NCI-H187 treated with DMSO at 0.1 percent for 48 hours (cell line): ENCODE results near the gene C1orf226.

Source experiments
- DNase-seq: peaks from one replicate; lab custom pipeline; 2025; lab: John Stamatoyannopoulos, UW

Gene C1orf226

DNA sequence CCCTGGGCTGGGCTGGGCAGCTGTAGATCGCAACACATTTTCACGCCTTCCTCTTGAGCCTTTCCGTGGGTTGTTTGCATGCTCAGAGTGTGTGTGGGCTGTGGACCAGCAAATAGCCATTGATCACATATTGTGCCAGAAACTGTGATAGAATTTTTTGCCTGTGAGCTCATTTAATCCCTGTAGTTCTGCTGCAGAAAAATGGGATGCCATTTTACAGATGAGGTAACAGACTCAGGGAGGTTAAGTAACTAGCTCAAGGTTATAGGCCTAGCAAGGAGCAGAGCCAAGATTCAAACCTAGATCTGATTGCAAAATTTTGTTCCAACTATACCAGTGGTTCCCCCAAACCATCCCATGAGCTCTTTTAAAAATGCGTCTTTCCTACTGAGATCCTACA is 15.4 kb upstream of the C1orf226 start:
- no peak for DNase-seq

GRCh38 chr1:162366671-162367070 is 14.9 kb upstream of the C1orf226 start:
- no peak for DNase-seq

GRCh38 chr1:162367073-162367472 is 14.5 kb upstream of the C1orf226 start:
- DNase-seq, result no peak

GRCh38 chr1:162367772-162368171 is 13.8 kb upstream of the C1orf226 start:
- DNase-seq, result no peak

DNA sequence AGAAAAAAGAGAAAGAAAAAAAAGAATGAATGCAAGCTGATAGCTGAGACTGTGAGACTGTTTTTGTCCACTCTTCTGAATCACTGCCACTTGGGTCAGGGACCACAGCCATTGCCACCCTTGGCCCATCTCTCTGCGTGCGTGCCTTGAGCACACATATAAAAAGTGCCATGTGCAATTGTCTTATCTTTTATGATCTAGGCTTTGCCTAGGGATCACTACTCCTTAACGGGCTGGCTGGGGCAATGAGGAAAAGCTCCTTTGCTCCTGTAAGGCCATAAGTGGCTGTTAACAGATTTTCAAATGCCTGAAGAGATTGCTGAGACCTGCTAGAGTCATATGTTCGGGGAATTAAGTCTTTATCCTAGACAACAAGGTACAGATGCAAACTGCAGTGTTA is 13.1 kb upstream of the C1orf226 start:
- DNase-seq, result no peak

GRCh38 chr1:162369571-162369970 is 12.0 kb upstream of the C1orf226 start:
- no peak for DNase-seq

GRCh38 chr1:162370161-162370560 is 11.4 kb upstream of the C1orf226 start:
- DNase-seq, result peak; percentile 73

DNA sequence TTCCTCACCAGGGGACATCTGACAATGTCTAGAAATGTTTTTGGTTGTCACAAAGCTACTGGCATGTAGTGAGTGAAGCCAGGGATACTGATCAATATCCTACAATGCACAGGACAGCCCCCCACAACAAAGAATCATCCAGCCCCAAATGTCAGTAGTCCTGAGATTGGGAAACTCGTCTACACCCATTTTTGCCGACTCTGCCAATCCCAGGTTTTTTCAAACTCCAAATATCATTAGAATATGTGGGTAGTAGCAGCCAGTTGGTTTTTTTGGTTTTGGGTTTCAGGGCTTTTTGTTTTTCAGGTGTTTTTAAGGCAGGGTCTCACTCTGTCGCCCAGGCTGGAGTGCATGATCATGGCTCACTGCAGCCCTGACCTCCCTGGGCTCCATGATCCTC is 10.8 kb upstream of the C1orf226 start:
- DNase-seq, result no peak

DNA sequence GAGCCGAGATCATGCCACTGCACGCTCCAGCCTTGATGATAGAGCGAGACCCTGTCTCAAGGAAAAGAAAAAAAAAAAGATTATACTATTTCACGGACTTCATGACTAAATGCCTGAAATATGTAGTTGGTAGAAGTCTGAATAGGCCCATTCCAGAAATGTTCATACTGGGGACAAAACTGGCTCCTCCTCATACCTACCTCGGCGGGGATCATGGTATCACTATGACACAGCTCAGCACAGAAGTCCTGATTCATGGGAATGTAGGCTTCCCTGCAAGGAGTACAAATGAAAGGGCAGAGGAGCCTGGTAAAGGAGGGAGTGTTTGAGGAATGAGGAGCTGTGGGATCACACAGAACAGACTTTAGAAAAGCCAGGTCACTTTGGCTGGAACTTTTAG is 9.9 kb upstream of the C1orf226 start:
- DNase-seq, result no peak

DNA sequence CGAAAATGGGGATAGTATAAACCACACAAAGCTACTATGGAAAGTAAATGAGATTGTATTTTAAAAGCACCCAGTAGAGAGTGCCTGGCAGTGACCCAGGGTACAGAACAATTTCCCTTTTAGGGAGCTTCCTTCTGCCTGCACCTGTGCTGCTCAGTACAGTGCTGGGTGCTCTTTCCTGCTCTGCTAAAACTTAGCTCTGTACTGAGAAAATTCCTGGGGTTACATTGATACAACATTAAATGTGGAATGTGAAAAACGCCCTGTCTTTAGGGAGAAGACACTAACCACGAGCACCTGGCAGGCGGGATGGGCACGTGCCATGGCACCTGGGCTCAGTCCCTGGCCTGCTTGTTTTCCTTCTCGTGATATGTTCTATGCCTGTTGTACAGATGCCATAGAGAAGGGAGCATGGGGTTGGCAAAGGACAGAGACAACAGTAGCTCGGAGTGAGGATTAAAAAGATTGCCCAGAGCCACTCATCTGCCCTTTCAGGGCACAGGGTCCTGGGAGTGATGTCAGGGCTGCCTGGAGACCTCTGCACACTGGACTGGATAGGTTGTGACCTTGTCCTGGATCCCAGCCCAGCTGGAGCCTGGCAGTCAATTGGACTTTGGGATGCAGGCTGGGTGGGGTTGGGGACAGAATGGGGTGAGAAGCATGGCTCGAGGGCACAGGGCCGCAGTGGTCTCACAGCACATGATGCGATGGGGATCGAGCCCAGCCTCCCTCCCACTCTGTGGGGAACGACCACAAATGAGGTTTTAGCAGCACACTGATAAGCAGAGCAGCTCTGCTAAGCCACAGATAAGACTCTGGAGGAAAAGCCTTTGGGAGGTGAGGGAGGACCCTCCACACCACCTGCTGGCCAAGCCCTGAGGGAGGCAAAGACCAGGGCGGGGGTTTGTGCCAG is 9.1 kb upstream of the C1orf226 start:
- DNase-seq, result no peak

- no peak for DNase-seq
Measured at GRCh38 chr1:162373072-162373427, 8.5 kb upstream of the C1orf226 start.

GRCh38 chr1:162373541-162374260 is 7.8 kb upstream of the C1orf226 start:
- DNase-seq, result no peak

DNA sequence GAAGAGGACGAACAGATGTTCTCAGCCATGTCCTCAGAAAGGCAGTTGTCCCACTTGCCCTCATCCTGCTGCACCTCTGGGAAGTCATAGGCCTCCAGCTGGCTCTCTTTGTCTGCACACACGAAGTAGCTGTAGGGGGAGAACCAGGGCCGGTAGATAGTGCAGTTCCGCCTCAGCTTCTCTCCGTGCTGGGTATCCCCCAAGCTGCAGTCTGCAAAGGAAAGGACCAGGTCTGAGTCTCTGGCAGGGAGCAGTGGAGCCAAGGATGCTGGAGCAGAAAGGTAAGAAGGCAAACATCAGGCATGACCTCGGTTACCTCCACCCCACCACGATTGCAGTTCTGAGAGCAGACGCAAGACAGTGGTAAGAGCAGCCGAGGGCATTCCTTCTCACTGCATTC is 7.1 kb upstream of the C1orf226 start:
- DNase-seq, result no peak

DNA sequence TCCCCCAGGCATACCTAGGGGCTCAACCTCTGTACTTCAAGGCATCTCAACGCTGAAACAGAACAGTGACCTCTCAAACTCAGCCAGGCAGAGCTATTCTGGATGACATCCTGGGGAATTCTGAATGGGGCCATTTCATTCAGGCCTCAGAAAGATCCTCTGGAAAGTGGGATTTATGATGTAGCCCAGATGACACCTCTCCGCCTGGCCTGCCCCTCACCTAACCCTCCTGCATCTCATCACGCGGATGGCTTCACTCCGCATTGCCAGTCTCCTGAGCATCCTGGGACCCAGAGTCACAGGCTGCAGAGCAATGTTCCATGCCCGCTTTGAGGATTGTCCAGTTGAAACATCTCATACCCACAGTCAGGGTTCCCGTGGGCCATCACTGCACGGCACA is 6.1 kb upstream of the C1orf226 start:
- DNase-seq, result no peak

DNA sequence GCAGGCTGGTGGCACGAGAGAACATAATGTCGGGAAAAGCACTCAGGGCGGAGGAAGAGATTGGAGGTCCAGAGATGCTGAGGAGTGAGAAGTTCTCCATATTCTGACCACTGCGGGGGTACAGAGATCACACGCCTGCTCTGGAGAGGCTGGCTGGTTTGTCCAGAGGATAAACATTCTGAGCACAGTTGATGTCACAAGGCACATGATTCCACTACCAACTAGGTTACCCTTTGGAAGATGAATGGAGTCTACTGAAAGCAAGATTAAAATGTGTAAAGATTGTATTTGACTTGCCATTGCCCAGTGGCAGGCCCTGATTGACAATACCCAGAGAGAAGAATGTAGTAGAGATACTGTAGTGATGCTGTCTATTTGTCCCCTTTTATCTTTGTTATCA is 4.8 kb upstream of the C1orf226 start, which contains the start of gene SPATA46:
TSS of gene SPATA46 (minus strand) at position 164 of the 400 bp plus-strand sequence. CDS start at position 100, 64 bp downstream.
- no peak for DNase-seq

- no peak for DNase-seq
Measured at GRCh38 chr1:162380061-162380846, 1.3 kb upstream of the C1orf226 start.

DNA sequence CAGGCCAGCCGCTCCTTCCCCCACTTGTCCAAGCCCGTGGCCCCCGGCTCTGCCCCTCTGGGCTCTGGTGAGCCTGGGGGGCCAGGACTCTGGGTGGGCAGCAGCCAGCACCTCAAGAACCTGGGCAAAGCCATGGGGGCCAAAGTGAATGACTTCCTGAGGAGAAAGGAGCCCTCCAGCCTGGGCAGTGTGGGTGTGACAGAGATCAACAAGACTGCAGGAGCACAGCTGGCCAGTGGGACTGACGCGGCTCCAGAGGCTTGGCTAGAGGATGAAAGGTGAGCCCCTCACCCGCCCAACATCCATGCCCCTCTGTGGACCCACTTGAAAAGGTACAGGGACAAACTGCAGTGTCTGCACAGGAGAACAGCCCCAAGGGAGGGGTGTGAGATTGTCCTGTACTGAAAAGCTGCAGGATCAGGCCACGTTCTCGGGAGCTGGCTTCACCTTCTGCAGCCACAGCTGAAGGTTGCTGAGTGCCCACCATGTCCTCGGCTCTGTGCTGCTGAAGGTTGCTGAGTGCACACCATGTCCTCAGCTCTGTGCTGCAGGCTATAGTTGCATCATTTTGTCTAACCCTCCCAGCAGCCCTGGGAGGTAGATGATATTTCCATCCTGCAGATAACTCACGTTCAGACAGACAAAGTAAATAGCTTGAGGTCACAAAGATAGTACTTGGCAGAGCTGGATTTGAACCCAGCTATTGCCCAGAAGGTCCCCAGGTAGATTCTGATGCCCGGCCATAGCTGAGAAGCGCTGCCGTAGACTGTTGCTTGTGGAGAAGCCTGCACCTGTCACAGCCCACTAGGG is 618 bp downstream of the C1orf226 start:
- DNase-seq, result no peak

DNA sequence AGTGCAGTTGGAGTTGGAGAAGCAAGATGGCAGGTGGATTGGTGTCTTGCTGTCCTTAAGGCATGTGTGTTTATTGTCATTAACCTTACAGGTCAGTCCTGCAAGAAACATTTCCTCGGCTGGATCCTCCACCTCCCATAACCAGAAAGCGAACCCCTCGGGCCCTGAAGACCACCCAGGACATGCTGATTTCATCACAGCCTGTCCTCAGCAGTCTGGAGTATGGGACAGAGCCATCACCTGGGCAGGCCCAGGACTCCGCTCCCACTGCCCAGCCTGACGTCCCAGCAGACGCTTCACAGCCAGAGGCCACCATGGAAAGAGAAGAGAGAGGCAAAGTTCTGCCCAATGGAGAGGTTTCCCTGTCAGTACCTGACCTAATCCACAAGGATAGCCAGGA is 1.6 kb downstream of the C1orf226 start:
- no peak for DNase-seq

GRCh38 chr1:162383516-162383915 is 2.0 kb downstream of the C1orf226 start:
- DNase-seq, result no peak

DNA sequence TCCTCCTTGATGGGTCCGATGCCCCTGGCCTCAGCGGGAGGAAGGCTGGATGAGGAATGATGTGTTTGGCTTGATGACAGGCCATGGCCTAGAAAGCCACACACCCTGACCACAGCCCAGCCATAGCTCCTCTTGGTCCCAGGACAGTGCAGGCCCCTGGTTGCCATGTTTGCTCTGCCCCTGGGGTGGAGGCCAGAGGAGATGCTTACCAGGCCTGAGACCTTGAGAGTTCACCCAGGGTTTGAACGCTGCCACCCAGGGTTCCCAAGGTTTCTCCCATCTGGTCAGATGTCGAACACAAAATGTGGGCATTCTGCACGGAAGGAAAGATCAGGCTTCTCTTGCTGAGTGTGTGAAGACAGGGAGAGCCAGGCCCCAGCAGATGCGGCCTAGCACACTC is 2.6 kb downstream of the C1orf226 start:
- no peak for DNase-seq

DNA sequence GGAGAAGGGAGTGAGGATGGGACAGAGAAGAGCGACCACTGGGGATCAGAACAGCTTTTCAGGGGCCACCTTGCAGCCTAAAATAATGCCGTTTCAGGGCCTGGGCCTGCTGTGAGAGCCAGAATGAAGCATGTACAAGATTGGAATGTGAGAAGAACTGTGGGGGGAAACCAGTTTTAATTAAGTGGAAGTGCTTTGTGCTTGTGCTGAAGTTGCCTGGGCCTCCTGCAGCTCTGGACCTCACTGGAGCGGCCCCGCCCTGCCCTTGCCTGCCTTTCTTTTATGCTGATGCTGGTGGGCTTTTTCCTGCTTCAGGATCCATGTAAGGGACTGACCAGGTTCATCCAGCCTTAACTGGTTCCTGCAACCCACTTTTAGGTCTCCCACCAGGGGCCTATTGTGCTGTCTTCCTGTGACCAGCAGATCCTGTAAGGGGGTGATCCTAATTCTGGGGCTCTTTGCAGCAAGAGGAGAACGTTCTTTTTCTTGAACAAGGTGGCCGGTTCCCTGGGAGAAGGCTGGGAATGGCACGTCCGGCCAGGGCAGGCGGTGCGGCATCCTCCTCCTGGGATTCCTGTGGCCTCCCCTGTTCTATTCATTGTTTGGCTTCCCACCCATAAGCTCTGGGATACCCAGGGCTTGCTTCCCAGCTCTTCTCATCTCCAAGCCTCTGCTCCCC is 3.2 kb downstream of the C1orf226 start:
- no peak for DNase-seq
